DLD1 (cell line): Measurements from ENCODE around the gene KIAA1671.
"Not testable (repeated sequence)": the region's sequence is repeated elsewhere in the genome, so short reads cannot be mapped to it uniquely, and the experiment has no call there.

Source experiments
- in situ Hi-C: cut with HindIII; loops from 2 replicates; pipeline ENCODE4 v1.10.0; 2017; ENCODE audit warnings: low sequenced_read_pairs

Gene KIAA1671

DNA sequence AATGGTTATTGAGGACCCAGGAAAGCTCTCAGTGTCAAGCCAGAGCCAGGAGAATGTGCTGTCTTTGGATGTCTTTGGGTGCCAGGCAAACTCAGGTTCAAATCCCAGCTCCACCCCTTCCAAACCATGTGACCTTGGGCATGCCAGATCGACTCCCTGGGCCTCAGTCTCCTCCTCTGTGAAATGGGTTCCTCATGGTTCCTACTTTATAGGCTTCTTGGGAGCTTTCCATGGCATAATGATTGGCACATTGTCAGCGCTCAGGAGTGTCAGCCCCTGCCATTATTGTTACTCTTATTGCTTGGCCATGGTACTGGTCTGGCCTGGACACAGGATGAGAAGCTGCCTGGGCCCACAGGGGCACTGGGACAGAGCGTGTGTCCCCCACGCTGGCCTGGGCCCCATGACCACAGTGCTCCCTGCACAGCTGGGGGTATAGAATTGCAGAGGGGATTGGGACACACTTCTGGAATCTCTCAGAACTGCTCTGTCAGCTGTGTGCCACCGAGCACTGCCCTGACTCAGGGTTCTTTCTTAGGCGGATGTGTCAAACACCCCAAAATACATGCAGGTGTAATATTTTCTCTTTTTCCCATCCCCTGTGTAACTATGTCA lies 209.5 kb downstream of the KIAA1671 start:
- in situ Hi-C loops = no loop called here

DNA sequence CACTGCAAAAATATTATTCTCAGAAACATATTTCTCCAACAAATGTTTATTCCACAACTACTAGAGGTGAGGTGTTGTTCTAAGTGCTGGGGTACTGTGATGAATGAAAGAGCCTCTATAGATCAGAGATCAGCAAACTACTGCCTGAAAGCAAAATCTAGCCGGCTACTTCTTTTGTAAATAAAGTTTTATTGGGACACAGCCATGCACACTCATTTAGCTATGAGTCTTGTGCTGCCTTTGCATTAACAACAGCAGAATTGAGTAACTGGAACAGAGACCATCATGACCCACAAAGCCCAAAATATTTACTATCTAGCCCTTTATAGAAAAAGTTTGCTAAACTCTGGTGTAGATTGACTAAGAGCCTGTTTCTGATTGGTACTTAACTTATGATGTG lies 210.0 kb downstream of the KIAA1671 start:
- in situ Hi-C loops = no loop called here

DNA sequence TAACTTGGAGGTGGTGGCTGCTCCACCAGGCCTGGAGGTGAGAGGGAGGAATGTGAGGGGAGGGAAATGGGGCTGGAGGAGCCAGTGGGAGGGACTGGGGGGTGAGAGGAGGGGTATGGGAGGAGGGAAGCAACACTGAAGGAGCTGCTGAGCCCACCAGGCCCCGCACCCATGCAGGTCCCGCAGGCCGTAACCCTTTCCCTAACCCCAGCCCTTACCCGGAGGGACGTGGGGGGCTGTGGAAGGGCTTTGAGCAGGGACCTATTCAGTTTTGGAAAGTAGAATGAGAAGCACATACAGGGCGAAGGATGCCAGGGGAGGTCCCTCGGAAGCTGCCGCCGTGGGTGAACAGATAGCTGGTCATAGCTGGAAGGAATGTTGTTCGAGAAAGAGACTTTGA lies 213.3 kb downstream of the KIAA1671 start:
- in situ Hi-C loops = no loop called here

DNA sequence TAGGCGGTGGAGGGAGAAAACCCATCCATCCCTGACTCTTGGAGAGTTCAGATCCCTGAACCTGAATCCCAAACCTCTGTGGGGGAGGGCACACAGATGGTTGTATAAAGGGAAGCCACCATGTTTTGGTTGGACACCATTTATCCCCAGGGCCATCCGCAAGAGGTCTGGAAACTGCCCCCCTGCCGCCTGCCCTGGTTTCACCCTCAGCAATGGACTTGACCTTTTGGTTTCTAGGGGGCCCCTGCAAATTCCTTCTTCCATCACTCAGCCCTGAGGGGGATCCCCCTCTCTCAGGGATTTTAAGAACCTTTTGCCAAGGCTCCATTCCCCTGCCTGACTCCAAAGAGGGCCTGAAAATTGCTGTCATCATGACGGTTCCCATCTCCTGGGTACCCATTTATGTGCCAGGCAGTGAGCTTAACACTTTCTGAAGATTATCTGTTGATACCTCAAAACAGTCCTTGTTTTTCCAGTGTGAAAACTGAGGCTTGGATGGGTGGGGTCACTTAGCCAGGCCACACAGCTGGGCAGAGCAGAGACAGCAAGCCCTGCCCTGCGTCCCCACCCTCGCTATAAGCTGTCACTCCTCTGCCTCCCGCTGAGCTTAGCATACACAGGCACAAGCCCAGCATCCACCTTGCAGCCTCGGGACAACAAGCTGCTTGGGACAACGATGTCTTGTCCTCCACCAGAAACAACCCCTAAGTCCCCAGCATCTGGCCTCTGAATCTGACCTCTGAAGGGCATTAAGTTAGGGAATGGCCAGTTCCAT lies 213.9 kb downstream of the KIAA1671 start:
- in situ Hi-C loops = no loop called here

DNA sequence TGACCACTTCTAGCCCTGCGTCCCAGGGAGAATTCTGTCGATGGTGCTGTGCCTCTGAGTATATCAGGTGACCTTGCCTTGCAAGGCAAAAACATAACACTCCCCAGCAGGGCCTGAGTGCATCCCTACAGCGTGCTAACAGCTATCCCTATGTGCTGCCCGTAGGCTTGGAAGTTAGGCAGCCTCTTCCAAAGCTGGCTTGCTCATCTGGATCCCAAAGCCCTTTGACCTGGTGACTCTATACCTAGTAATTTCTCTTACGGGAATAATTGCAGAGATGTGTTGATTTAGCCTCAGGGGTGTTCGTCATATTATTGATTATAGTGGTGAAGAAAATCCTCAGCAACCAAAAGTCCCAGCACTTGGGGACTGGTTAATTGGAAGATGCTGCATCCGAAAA lies 214.6 kb downstream of the KIAA1671 start:
- in situ Hi-C loops = no loop called here

DNA sequence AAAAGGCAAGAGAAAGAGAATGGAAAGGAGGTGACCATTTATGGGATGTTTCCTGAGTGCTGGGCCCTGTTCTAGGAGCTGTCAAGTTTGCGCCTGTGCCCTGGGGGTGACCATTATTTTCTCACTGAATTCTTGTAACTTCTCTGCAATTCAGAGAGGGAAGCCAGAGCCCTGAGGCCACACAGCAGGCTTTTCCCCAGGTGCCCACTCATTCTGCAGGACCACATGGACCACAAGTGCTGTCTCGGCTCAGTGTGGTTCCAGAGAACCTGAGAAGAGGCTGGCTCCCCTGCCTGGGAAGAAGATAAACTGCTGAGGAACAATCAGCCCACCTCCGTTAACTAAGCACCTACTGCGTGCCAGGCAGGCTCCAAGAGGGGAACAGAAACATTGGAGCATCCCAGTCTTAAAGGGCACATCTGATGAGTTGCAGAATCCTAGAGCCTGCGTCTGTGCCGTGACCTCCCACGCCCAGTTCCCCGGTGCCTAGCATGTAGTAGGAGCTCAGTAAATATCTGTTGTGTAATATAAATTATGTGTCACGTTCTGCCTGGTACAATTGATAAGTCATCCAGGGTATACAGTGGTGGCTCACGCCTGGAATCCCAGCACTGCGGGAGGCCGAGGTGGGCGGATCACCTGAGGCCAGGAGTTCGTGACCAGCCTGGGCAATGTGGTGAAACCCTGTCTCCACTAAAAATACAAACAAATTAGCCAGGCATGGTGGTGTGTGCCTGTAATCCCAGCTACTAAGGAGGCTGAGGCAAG lies 215.5 kb downstream of the KIAA1671 start:
- in situ Hi-C loops = no loop called here

DNA sequence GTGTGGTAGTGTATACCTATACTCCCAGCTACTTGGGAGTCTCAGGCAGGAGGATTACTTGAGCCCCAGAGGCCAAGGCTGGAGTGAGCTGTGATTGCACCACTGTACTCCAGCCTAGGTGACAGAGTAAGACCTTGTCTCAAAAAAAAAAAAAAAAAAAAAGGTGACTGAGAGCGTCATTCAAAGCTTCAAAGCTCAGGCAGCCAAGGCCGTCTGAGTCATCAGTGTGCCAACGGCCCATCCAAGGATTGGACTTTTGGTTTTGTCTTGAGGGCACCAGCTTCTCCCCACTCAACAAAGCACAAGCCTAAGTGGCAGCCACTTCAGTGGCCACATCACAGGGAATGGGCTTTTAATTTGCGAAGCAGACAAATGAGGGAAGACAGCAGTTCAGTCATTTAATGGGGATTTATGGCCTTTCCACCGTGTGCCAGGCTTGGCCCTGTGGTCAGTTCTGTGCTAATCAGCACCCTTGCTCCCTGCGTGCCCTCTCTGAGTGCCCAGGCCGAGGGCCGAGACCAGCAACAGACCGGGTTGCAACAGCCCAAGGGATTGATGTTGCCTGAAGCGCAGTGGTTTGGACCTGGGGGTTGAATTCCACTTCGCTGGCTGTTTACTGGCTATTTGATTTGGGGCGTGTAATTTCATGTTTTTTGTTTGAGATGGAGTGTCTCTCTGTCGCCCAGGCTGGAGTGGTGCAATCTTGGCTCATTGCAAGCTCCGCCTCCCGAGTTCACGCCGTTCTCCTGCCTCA lies 216.9 kb downstream of the KIAA1671 start:
- in situ Hi-C loops = no loop called here

DNA sequence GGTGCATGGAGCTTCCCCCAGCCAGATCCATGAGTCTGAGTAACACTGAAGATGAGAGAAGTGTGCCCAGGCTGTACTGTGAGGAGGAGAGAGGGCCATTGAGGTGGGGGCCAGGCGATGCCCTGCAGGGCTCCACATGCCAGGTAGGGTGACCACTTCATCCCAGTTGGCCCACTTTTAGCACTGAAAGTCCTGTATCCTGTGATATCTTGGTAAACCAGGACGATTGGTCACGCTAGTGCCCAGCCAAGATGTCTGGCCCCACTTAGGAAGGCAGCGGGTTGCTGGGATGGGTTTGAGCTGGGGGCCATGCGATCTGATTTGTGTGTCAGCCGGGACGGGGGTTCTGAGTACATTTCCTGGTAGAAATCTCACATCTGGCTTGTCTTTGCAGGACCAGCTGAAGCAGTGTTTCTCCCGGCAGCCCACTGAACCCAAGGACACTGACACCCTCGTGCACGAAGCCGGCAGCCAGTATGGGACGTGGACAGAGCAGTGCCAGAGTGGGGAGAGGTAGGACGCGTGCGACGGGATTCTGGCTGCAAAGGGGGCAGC lies 218.0 kb downstream of the KIAA1671 start:
- in situ Hi-C loops = no loop called here

DNA sequence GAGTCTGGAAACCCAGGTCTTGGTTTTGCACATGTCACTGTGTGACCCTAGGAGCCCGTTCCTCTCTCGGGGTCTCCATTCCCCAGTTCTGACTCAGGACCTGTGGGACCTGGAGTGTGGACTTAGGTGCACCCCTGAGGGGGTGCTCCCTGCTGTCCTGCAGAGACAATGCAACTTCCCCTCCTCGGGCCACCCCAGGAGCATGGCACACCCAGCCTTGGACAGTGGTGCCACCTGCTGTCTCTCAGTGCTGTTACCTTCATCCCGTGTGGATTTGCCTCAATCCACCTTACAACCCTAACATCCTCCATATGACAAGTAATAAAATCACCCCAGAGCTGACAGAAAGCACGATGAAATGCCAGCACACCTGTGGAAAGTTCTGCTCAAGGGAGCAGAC lies 219.6 kb downstream of the KIAA1671 start:
- in situ Hi-C loops = no loop called here

DNA sequence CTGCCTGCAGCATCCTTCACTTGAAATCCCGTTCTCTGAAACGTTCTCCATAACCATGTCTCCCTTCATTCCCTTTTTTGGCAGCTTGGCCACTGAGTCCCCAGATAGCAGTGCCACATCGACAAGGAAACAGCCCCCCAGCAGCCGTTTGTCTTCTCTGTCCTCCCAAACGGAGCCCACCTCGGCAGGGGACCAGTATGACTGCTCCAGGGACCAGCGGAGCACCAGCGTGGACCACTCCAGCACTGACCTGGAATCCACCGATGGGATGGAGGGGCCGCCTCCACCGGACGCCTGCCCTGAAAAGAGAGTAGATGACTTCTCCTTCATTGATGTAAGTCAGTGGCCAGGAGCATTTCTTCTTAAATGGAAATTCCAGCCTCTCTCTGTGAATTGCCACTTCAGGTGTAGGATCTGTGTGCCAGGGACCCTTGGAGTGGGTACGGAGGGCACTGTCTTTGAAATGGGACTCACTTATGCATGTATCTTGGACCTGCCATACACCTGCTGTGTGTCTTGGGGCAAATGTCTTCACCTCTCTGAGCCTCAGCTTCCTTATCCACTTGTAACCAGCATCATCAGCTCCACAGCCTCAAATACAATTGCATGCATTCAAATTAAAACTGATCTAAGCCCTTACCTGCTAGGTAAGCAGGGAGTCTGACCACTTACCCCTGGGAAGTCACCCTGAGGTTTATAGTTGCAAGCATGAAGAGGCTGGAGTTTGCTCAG lies 221.8 kb downstream of the KIAA1671 start:
- in situ Hi-C loops = no loop called here

DNA sequence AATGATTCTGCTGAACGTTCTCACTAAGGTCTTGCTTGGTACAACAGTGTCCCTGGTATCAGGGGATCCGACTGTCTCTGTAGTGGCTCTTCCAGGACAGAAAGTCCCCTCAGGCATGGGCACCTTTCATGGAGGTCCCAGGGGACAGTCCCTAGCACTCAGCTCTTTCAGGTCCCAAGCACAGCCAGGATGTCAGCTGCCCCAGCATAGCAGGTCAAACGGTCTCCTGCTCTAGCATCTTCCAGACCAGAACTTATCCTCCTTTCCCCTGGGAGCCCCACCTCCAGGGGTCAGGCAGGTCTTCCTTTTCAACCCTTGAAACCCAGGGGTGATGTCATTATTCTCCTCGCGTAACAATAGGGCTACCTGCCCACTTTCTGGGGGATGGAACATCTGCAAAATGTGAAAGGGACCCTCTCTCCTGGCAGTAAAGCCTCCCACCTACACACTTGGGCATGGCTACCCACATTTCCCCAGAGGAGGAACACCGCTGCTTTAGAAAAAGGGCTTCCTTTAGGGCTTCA lies 222.4 kb downstream of the KIAA1671 start:
- in situ Hi-C loops = no loop called here

DNA sequence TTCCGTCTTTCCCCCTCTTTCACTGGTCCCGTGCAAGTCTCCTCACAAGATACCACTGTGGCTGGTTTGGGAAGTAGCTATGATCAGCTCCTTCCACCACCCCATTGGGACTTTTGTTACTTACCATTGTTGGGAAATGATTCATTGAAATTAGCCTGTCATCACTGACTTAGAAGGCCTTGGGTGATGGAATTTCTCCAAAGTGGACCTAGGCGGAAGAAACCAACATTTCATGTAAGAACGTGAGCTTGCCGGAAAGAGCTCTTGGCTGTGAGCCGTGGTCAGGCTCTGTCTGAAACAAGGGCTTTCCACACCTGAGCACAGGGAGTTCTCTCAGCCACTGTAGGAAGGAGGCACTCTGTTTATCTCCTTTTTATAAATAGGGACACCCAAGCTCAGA lies 223.7 kb downstream of the KIAA1671 start:
- in situ Hi-C loops = no loop called here

DNA sequence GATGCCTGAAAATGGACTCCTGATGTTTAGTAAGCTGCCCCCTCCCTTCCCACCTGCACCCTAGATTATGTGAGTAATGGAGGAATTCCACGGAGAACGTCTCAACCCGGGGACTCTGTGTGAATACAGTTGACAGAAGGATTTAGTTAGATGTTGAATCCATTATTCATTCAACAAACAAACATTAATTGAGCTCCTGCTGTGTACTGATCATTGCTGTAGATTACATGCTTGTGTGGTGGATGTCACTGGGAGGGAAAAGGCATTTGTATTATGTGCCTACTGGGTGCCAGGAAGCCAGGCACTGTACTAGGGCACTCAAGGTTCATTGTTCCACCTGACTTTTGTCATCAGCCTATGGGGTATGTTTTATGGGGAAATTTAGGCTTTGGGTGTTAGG lies 224.3 kb downstream of the KIAA1671 start:
- in situ Hi-C loops = no loop called here

DNA sequence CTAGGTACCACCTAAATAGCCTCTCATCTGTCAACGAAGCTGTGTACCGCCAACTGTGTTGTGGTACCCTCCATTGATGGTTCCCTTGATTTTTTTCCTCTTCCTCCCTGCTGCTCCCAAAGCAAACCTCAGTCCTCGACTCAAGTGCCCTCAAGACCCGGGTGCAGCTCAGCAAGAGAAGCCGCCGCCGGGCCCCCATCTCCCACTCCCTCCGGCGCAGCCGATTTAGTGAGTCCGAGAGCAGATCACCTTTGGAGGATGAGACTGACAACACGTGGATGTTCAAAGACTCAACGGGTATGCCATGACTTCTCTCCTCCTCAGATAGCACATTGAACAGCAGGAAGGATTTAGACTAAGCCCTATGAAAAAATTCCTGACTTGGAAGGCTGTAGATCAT lies 224.7 kb downstream of the KIAA1671 start:
- in situ Hi-C loops = no loop called here

DNA sequence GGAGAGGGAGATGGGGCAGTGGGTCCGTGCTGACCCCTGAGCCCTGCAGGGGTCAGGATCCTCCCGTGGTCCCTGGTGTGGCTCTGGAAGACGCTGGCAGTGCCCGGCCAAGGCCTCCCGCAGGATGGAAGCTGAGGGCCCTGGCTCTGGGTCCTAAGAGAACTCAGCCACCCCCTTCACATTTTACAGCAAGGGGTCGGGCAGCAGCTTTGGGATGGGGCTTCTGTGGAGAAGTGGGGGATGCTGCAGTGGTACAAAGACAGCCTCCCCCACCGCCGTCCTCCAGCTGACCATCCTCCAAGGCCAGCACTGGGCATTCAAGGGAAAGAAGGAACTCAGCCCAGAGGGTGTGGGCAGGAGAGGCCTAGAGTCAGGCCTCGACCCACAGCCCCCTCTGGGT lies 225.4 kb downstream of the KIAA1671 start:
- in situ Hi-C loops = no loop called here

DNA sequence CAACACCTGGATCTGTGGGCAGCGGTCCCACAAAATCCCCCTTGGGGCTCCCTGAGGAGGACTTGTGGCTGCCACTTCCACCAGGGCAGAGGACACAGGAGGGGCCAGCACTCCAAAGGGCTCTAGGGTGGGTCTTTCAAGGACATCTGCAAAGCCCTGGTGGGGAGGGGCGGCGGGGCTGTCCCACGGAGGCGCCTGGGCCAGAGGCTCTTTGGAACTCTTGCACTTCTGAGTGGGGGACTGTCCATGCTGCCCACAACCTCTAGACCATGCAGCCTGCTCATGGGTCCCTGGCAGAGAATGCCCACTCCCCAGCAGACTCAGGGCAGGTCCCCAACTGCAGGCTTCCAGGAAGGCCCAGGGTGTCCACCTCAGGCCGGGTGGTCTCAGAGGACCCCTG lies 225.8 kb downstream of the KIAA1671 start:
- in situ Hi-C loops = not testable (repeated sequence)

DNA sequence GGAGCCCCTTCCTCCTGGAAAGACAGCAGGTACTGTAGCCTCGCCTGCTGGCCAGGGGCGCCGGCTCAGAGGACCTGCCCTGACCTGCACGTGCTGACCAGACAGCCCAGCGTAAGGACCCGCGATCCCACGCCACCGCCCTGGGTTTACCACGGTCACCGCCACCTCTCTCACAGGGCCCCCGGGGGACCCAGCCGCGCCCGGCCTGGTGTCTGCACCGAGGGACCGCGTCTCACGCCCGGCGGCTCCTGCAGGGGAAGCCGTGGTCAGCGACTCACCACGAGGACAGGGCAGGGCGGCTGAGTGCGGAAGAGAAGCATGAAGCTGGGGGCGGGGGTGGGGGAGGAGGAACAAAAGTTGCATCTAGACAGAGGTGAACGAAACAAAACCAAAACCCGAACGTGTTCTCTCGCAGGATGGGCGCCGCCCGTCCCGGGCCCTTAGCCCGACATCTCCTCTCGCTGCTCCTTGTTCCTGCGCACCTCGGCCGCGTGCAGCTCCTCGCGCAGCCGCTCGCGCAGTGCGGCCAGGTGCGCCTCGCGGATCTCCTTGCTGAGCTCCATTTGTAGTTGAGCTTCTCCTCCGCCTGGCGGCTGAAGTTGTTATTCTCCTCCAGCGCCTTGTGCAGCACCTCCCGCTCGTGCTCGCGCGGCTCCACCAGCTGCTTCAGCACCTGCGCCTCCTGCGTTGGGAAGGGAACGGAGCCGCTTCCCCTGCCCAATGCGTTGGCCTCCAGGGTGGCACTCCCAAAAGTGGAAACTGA lies 226.5 kb downstream of the KIAA1671 start:
- in situ Hi-C loops = not testable (repeated sequence)

DNA sequence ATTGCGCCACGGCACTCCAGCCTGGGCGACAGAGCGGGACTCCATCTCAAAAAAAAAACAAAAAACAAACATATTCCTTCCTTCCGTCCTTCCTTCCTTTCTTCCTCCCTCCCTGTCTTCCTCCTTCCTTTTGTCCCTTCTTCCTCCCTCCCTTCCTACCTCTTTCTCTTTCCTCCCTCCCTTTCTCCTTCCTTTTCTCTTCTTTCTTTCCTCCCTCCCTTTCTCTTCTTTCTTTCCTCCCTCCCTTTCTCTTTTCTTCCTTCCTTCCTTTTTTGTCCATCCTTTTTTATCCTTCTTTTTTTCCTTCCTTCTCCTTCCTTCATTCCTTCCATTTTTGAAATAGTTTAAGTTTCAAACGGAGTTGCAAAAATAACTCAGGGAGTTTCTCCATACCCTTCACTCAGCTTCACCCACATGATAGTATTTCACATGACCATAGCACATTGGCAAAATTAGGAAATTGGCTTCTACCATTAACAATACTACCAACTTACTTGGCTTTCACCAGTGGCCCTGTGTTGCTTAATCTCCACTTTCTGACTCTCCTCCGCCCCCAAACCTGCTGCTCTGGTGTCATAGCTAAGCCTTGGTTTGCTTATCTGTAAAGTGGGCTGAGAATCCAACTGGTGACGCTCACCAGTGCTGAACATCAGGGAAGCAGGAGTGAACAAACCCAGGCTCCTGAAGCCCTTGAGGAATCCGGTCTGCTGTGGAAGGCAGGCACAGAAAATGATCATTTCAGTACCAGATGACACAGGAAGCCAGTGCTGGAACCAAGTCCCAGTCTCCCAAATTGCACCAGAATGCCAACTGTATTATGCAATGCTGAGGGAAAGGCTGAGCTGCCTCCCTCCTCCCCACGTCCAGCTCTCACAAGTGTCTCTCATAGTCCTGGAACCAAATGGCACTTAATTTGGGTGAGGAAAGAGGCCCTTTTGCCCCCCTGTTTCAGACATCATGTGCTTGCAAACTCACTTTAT lies 229.9 kb downstream of the KIAA1671 start:
- in situ Hi-C loops = no loop called here
